Epithelial cell of proximal tubule (primary cell): Measurements from ENCODE around the gene CUTA. TPM values are rescaled to one million over a fixed set of nuclear protein-coding genes. Genes with fewer than 3 reads are reported as not detected.
A peak's percentile ranks its signal among the peaks of the same experiment; 100 is the strongest.

ENCODE experiments used
- DNase-seq: peaks from one replicate; pipeline ENCODE4 v3.0.0-alpha.2; 2011; ENCODE audit warnings: low read depth
- H3K4me3 ChIP-seq: 2 replicates; pipeline ENCODE4 v1.5.1; 2011; ENCODE audit warnings: low read depth, mild to moderate bottlenecking, low read length
- total RNA-seq: library from RNA; depleted of rRNA; stranded (reverse); fragments of >200 nt; gene quantifications from 2 replicates; pipeline ENCODE4 v1.2.3, GENCODE V29; 2015
- TF ChIP-seq, protein P1 (sequence below): conservative IDR thresholded peaks from 2 replicates; pipeline ENCODE4 v1.5.1; 2012; ENCODE audit warnings: low read depth, mild to moderate bottlenecking, low read length

Gene CUTA
- total RNA-seq, 1 donor from 2014 or later: 273 TPM

DNA sequence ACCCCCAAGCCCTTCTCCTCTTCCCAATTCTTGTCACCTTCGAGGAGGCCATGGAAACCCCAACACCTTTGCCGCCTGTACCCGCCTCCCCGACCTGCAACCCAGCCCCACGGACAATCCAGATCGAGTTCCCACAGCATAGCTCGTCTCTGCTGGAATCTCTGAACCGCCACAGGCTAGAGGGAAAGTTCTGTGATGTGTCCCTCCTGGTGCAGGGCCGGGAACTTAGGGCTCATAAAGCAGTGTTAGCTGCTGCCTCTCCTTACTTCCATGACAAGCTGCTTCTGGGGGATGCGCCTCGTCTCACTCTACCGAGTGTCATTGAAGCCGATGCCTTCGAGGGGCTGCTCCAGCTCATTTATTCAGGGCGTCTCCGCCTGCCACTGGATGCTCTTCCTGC lies 37.1 kb upstream of the CUTA start:
- TF ChIP-seq, protein P1, sequence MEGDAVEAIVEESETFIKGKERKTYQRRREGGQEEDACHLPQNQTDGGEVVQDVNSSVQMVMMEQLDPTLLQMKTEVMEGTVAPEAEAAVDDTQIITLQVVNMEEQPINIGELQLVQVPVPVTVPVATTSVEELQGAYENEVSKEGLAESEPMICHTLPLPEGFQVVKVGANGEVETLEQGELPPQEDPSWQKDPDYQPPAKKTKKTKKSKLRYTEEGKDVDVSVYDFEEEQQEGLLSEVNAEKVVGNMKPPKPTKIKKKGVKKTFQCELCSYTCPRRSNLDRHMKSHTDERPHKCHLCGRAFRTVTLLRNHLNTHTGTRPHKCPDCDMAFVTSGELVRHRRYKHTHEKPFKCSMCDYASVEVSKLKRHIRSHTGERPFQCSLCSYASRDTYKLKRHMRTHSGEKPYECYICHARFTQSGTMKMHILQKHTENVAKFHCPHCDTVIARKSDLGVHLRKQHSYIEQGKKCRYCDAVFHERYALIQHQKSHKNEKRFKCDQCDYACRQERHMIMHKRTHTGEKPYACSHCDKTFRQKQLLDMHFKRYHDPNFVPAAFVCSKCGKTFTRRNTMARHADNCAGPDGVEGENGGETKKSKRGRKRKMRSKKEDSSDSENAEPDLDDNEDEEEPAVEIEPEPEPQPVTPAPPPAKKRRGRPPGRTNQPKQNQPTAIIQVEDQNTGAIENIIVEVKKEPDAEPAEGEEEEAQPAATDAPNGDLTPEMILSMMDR: no peak
- peak overlapping the region; percentile 86 for H3K4me3 ChIP-seq
- no peak for DNase-seq

DNA sequence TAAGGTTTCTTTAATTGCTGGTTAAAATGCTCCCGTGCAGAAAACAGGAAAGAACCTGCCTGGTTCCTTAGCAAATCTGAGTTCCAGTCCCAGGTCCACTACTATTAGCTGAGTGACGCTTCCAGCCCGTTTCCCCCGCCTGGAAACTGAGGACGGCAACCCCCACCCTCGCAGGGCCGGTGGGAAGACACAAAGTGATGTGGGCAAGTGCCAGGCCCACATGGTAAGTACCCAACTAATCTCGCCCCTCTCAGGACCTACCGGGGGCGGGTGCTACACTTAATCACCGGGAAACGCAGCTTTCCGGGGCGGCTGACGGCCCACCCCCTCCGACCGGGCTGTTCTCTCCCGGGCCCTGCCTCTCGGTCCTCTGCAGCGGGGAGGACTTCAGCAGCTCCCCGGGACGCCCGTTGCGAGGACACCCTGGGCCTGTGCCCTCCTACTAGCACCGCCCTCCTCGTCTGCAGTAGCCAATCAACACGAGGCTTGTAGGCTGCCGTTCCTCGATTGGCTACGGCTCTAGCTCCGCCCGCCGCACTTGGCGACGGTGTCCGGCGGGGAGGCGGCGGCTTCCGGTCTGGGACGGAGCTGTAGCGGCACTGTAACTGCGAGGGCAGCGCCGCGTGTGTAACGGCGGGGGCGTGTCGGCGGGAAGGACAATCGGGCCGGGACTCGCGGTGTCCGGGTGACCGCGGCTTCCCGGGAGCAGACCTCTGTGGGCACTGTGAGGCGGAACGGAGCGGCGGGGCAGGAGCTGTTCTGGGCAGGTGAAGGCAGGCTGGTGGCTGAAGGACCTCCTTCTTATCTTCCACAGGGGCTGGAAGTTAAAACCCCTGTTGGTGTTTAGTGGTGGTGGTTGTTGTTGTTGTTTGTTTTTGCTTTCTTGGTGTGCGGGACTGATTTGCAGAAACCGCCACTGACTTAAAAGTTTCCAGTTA lies 36.4 kb upstream of the CUTA start, which contains the start of gene ZBTB9:
Gene ZBTB9, plus strand, starts transcription at position 568 of the 938 bp plus-strand sequence. CDS start 525 bp downstream, outside the sequence.
- DNase-seq: peak; percentile 59
- TF ChIP-seq, protein P1: no peak
- H3K4me3 ChIP-seq: peak within 1 kb of the TSS; percentile 86

DNA sequence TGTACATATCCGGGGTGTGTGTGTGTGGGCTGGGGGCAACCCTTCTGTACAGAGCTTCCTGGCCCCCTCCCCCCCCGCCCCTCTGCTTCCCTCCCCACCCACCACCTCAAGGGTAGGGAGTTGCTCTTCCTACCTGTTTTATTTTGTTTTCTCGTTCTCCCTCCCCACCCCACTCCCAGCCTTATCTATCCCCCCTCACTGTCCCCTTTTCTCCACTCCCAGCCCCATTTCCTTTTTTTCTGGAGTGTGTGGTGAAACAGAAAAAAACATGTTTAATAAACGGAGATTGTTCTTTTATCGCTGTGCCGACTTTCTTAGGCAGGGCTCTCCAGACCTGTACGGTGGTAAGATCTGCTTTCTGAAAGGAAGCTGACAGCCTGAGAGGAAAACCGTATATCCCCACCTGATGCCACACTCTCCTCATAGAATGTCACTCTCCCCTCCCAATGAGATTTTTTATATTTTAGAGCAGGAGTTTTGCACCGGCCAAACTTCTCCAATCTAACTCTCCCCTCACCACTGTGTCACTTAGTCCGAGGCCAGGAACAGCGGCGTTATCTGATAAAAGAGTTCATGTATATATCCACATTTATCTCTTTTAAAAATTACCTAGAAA lies 35.6 kb upstream of the CUTA start:
- DNase-seq: no peak
- H3K4me3 ChIP-seq: peak overlapping the region; percentile 86
- TF ChIP-seq, protein P1: no peak

DNA sequence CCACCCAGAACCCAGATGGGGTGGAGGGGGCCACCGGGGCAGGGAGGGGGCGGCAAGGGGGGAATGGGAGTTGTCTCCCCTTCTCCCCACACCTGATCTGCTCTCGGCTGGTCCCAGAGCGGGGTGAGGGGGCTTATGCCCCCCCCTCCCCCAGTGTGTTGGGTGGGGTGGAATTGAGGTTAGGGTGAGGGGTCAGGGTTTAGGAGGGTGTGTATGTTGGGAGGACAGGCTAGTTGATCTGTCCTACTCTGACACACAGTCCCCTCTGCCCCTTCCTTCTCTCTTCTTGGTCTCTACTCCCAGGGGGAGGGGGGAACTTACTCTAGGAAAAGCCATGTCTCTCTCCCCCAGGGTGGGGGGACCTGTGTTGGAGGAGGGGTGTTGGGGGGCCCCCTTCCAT lies 34.6 kb upstream of the CUTA start:
- TF ChIP-seq, protein P1: no peak
- H3K4me3 ChIP-seq: no peak overlapping the region
- no peak for DNase-seq

DNA sequence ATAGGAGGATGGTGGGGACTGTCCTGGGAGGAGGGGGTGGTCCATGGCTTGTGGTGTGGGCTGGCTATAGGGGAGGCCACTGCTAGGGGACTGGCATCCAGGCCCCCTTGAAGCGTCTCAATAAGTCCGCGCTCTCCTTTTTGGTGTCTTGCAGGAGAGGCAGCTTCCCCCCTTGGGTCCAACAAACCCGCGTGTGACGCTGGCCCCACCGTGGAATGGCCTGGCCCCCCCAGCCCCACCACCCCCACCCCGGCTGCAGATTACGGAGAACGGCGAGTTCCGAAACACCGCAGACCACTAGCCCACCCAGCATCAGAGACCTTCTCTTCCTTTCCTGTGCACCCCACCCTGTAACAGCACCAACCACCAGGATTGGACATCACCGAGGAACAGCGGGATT lies 33.7 kb upstream of the CUTA start:
- TF ChIP-seq, protein P1: no peak
- DNase-seq: no peak
- no peak overlapping the region for H3K4me3 ChIP-seq

DNA sequence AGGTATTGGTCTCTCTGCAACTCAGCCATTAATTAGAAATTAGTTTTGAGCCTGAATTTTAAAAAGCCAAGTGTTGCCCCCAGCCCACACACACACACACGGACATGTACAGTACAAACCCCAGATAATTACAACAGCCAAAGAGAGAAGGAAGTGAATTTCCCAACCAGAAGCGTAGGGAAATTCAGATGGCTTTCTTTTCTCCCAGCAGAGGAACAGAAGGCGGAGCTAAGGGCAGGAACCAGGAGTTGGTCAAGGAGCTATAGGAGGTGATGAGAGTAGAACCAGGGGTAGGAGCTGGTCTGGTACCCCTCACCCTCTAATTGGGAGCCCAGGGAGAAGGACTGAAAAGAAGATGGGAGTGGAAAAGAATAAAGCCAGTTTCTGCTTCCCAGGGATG lies 32.5 kb upstream of the CUTA start:
- DNase-seq: no peak
- H3K4me3 ChIP-seq: no peak overlapping the region
- TF ChIP-seq, protein P1: no peak
